ENCODE results near the gene CCDC9.
"Not testable (repeated sequence)": the region's sequence is repeated elsewhere in the genome, so short reads cannot be mapped to it uniquely, and the experiment has no call there.

Gene CCDC9

DNA sequence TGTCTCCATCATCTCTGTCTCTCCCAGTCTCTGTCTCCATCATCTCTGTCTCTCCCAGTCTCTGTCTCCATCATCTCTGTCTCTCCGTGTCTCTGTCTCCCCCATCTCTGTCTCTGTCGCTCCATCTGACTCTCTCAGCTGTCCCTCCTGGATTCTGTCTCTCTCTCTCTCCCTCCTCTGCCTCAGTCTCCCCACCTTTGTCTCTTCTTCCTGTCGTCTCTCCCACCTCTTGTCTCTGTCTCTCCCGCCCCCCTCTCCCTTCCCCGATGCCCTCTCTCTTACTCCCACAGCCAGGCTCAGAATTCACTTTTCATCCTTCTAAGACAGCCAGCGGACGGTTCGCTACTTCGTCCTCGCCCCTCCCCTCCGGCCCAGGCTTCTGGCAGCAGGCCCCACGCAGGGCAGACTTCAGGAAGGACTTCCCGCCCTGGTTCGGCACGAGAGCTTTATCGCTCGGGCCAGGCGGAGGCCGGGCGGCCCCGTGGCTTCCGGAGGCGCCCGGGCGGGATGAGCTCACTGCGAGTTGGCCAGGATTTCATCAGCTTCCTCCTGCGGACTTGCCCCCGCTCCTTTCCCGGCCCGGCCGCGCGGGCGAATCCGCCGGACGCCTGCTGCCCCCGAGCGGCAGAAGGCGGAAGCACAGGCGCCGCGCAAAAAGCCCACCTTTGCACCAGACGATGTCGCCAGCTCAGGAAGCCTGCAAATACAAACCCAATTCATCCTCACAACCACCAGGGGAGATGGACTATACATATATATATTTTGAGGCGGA is 12.4 kb upstream of the CCDC9 start:
- Histone ChIP-seq H3K4me2 (ENCODE audit: low read length) (peak overlapping the region; percentile 72), H3K9ac (no peak overlapping the region), H3K27ac (peak overlapping the region; percentile 61), H3K9me3 (ENCODE audit: control insufficient read depth, low read length) (no peaks in the 10 kb centered on the region), H3K4me1 (peaks cover 12% of the 10 kb centered on the region), H3K27me3 (ENCODE audit: control insufficient read depth, insufficient read depth, low read length) (no peaks in the 10 kb centered on the region), H3K4me3 (ENCODE audit: low read depth, low read length) (peak overlapping the region; percentile 49), H3K79me2 (no peaks in the 10 kb centered on the region), H3K36me3 (ENCODE audit: control insufficient read depth, insufficient read depth, low read length) (no peaks in the 10 kb centered on the region), H2AFZ (peak overlapping the region; percentile 65)
- TF ChIP-seq, protein P1, sequence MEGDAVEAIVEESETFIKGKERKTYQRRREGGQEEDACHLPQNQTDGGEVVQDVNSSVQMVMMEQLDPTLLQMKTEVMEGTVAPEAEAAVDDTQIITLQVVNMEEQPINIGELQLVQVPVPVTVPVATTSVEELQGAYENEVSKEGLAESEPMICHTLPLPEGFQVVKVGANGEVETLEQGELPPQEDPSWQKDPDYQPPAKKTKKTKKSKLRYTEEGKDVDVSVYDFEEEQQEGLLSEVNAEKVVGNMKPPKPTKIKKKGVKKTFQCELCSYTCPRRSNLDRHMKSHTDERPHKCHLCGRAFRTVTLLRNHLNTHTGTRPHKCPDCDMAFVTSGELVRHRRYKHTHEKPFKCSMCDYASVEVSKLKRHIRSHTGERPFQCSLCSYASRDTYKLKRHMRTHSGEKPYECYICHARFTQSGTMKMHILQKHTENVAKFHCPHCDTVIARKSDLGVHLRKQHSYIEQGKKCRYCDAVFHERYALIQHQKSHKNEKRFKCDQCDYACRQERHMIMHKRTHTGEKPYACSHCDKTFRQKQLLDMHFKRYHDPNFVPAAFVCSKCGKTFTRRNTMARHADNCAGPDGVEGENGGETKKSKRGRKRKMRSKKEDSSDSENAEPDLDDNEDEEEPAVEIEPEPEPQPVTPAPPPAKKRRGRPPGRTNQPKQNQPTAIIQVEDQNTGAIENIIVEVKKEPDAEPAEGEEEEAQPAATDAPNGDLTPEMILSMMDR (IDR thresholded peaks at IDR 0.05), result peak; percentile 99

DNA sequence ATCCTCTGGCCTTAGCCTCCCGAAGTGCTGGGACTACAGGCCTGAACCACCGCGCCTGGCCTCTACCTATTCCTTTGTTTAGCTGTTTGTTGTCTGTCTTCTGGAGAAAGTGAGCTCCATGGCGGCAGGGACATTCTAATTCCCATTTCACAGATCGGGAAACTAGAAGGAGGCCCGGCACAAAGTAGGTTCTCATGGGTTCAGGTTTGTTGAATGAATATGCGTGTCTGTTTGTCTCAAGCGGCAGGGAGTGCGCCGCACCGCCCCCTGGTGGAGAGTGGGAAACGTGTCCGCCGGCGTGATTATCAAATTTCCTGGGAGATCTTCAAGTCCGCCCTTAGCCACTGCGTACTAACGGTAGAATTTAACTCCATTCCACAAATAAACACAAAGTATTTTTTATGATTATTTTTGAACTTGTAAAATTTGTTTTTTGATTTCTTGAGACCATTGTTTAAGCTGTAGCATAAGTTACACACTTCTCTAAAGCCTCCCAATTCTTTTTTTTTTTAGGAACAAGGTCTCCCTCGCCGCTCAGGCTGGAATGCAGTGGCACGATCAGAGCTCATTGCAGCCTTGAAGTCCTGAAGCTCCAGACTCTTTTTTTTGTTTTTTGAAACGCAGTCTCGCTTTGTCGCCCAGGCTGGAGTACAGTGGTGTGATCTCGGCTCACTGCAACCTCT is 8.9 kb upstream of the CCDC9 start:
- TF ChIP-seq, protein P1 (IDR thresholded peaks at IDR 0.05), result peak; percentile 94
- Histone ChIP-seq H3K9ac (no peak overlapping the region), H3K27ac (no peak overlapping the region)

DNA sequence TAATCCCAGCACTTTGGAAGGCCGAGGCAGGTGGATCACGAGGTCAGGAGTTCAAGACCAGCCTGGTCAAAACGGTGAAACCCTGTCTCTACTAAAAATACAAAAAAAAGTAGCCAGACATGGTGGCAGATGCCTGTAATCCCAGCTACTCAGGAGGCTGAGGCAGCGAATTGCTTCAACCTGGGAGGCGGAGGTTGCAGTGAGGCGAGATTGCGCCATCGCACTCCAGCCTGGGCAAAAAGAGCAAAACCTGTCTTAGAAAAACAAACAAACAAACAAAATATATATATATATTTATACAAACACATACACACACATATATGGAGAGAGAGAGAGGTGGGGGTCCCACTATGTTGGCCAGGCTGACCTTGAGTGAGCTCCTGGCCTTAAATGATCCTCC is 3.3 kb upstream of the CCDC9 start:
- H3K27me3 ChIP-seq (ENCODE audit: control insufficient read depth, insufficient read depth, low read length); H3K4me2 ChIP-seq (ENCODE audit: low read length); H3K36me3 ChIP-seq (ENCODE audit: control insufficient read depth, insufficient read depth, low read length); H3K4me3 ChIP-seq (ENCODE audit: low read depth, low read length); H3K79me2 ChIP-seq; H3K27ac ChIP-seq; H3K9ac ChIP-seq; H3K4me1 ChIP-seq; H3K9me3 ChIP-seq (ENCODE audit: control insufficient read depth, low read length): not testable (repeated sequence)
- peak overlapping the region; percentile 13 for H2AFZ ChIP-seq

More for the DNA sequence above, 8.9 kb upstream of the CCDC9 start:
- H3K4me2 ChIP-seq (ENCODE audit: low read length), result no peak overlapping the region
- H2AFZ ChIP-seq, result peak overlapping the region; percentile 48
- H3K4me1 ChIP-seq, result peaks cover 4% of the 10 kb centered on the region
- H3K27me3 ChIP-seq (ENCODE audit: control insufficient read depth, insufficient read depth, low read length), result no peaks in the 10 kb centered on the region
- H3K79me2 ChIP-seq, result no peaks in the 10 kb centered on the region
- H3K4me3 ChIP-seq (ENCODE audit: low read depth, low read length), result no peak overlapping the region
- no peaks in the 10 kb centered on the region for H3K36me3 ChIP-seq (ENCODE audit: control insufficient read depth, insufficient read depth, low read length)
- no peaks in the 10 kb centered on the region for H3K9me3 ChIP-seq (ENCODE audit: control insufficient read depth, low read length)

DNA sequence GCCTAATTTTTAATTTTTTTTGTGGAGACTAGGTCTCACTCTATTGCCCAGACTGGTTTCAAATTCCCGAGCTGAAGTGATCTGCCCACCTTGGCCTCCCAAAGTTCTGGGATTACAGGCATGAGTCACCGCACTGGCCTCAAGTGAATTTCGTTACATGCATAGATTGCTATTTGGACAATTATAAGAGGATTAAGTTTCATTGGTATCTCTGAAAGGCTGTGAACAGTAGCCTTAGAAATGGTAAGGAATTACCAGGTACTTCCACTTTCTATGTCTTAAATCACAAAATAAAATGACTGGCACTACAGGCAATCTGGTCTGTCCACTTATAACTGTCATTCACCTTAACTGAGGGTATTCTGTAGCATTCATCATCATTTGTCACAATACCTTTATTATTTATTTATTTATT is 2.9 kb upstream of the CCDC9 start:
- Histone ChIP-seq H3K79me2 (peaks cover 8% of the 10 kb centered on the region), H3K4me3 (ENCODE audit: low read depth, low read length) (no peak overlapping the region), H3K4me2 (ENCODE audit: low read length) (no peak overlapping the region), H2AFZ (peak overlapping the region; percentile 13), H3K4me1 (peaks cover 9% of the 10 kb centered on the region), H3K9ac (no peak overlapping the region), H3K27me3 (ENCODE audit: control insufficient read depth, insufficient read depth, low read length) (no peaks in the 10 kb centered on the region), H3K27ac (no peak overlapping the region), H3K9me3 (ENCODE audit: control insufficient read depth, low read length) (no peaks in the 10 kb centered on the region), H3K36me3 (ENCODE audit: control insufficient read depth, insufficient read depth, low read length) (no peaks in the 10 kb centered on the region)
- TF ChIP-seq, protein P1 (IDR thresholded peaks at IDR 0.05), result no peak

DNA sequence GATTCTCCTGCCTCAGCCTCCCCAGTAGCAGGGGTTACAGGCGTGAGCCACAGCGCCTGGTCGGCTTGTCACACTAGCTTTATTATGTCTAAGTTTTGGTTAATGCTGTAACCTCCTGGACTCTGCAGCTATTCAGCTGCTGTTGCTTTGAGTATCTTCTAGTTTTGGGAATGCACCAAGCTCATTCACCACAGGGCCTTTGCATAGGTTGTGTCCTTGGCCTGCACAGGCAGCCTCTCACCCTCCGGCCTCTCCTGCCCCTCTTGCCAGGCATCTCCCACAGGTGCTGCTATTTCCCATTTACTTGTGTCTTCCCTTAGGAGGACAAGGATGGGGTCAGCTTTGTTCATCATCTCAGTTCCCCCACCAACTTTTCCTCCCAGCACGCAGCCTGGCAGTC is 2.4 kb upstream of the CCDC9 start:
- H3K9me3 ChIP-seq (ENCODE audit: control insufficient read depth, low read length), result no peaks in the 10 kb centered on the region
- TF ChIP-seq, protein P1 (IDR thresholded peaks at IDR 0.05), result no peak
- H3K36me3 ChIP-seq (ENCODE audit: control insufficient read depth, insufficient read depth, low read length), result no peaks in the 10 kb centered on the region

More for the DNA sequence above, 2.4 kb upstream of the CCDC9 start:
- Histone ChIP-seq H3K9ac (no peak overlapping the region), H3K4me2 (ENCODE audit: low read length) (no peak overlapping the region), H3K4me1 (peaks cover 9% of the 10 kb centered on the region), H3K4me3 (ENCODE audit: low read depth, low read length) (no peak overlapping the region), H3K27ac (no peak overlapping the region), H2AFZ (no peak overlapping the region), H3K27me3 (ENCODE audit: control insufficient read depth, insufficient read depth, low read length) (no peaks in the 10 kb centered on the region), H3K79me2 (peaks cover 13% of the 10 kb centered on the region)
